ENCODE data around the gene IRF2.
"Not testable (repeated sequence)": the region's sequence is repeated elsewhere in the genome, so short reads cannot be mapped to it uniquely, and the experiment has no call there.

Gene IRF2

DNA sequence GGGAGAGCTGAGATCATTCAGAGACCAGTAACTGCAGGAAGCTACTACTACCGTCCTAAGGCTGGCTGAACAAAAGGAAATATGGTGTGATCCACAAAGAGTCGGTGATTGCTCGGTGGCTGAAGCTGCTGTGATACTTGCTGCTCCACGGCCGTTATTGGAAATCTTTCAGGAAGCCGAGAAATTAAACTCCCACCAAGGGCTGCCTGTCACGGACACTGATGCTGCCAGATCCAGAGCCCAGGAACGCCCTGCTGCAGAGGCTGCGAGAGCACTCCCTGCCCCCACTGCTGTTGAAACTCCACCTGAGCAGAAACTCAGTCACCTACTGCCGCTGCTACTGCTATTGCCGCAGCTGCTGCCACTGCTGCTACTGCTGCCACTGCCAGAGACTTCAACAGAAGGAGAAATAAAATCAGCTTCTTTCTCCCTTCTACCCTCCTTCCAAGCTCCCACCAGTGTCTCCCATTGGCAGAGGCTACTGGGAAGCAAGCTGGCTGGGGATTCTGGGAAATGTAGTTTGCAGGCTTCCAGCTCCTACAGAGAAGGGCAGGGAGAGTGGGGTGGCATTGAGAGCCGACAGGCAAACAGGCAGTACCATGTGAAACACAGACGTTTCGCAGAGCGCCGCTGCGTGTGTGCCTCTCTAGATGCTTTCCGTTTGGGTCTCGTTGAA, 130.7 kb downstream of the IRF2 start:
- DNase-seq = peak in 2 of 4 experiments; percentile 3 to 17

DNA sequence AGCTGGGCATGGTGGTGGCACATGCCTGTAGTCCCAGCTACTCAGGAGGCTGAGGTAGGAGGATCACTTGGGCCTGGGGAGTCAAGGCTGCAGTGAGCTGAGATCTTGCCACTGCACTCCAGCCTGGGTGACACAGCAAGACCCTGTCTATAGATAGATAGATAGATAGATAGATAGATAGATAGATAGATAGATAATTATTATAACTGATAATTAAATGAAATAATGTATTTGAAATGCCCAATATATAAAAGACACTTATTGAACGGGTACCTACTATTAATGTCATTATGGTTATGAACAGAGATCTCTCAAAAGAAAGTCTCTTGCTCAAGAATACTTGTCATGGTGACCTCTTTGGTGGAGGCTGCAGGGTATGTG, 131.5 kb downstream of the IRF2 start:
- DNase-seq = not testable (repeated sequence)

DNA sequence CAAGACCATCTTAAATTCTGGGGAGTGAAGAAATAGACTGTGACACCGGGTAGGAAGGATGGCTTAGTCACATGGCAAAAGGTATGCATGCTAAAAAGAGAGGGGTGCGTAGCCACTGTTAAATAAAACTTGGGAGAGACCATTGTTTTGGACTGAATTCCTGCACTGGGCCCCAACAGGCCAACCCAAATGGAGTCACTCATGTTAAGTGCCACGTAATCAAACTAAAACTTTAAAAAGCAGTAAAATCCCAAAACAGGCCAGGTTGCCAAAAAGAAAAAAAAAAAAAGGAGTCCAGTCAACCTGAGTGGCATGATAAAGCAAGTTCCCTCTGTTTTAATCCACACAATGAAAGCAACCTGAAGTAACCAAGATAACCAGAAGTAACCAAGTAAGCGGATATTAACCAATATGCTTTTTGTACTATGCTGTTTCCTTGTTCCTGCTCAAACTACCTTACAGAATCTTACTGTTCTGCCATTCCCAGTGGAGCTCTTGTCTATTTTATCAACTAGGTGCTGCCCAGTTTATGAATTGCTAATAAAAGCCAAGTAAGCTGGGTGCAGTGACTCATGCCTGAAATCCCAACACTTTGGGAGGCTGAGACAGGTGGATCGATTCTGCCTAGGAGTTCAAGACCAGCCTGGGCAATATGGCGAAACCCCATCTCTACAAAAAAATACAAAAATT, 132.0 kb downstream of the IRF2 start:
- no peak for DNase-seq

- DNase-seq = not testable (repeated sequence)
Measured at GRCh38 chr4:184339398-184340193, 134.8 kb downstream of the IRF2 start.

DNA sequence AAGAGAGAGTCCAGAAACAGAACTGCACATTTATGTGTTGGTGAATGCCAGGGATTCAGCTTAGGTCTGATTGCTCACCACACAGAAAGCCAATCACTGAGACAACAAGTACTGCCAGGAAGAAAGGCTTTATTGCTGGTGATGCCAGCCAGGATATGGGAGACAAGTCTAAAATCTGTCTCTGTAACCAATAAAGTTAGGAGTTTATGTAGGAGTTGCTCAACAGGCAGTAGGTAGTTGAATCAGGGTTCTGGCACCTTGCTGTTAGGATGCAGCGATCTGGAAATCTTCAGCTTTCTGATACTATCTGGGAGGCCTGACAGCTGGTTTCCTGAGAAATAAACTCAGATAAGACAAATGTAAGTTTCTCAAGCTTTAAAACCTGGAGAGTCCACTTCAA, 136.4 kb downstream of the IRF2 start:
- DNase-seq = no peak
